Neutrophil (primary cell): Measurements from ENCODE around the gene DOC2B.
"Not testable (repeated sequence)": the region's sequence is repeated elsewhere in the genome, so short reads cannot be mapped to it uniquely, and the experiment has no call there.

Experiments used
- H3K27ac ChIP-seq: fragments of 200-600 bp; sonication (generic); 2 replicates; pipeline ENCODE4 v1.5.1; 2016; ENCODE audit warnings: mild to moderate bottlenecking, moderate library complexity
- H3K27me3 ChIP-seq: fragments of 200-600 bp; sonication (generic); 2 replicates; pipeline ENCODE4 v1.6.0; 2016; ENCODE audit warnings: mild to moderate bottlenecking
- H3K36me3 ChIP-seq: fragments of 200-600 bp; sonication (generic); 2 replicates; pipeline ENCODE4 v1.5.1; 2017
- H3K4me1 ChIP-seq, 2 experiments: fragments of 200-600 bp in 1 of 2; sonication (generic) in 1 of 2; 1 replicate in 1 of 2; 2 replicates in 1 of 2; pipeline versions ENCODE4 v1.5.1 to v1.6.1; 2013 to 2016; ENCODE audit warnings: low read depth in 1 of 2, low read length in 1 of 2, mild to moderate bottlenecking in 1 of 2, moderate library complexity in 1 of 2; ENCODE audit not compliant: control insufficient read depth in 1 of 2, insufficient read depth in 1 of 2
- H3K4me3 ChIP-seq, 2 experiments: fragments of 200-600 bp in 1 of 2; sonication (generic) in 1 of 2; 1 replicate in 1 of 2; 2 replicates in 1 of 2; pipeline ENCODE4 v1.5.1; 2013 to 2016; ENCODE audit warnings: low read depth in 1 of 2, low read length in 1 of 2, mild to moderate bottlenecking in 1 of 2, moderate library complexity in 1 of 2
- H3K9me3 ChIP-seq: fragments of 200-600 bp; sonication (generic); 2 replicates; pipeline ENCODE4 v1.5.1; 2016
- TF ChIP-seq, protein P1 (sequence below): fragments of 200-600 bp; sonication (generic); IDR thresholded peaks from 2 replicates; pipeline ENCODE4 v1.5.1; 2016; ENCODE audit warnings: antibody characterized with exemption

Gene DOC2B

GRCh38 chr17:200586-200985 lies 19.1 kb upstream of the DOC2B start:
- H3K36me3 ChIP-seq: no peaks in the 10 kb centered on the region
- TF ChIP-seq, protein P1, sequence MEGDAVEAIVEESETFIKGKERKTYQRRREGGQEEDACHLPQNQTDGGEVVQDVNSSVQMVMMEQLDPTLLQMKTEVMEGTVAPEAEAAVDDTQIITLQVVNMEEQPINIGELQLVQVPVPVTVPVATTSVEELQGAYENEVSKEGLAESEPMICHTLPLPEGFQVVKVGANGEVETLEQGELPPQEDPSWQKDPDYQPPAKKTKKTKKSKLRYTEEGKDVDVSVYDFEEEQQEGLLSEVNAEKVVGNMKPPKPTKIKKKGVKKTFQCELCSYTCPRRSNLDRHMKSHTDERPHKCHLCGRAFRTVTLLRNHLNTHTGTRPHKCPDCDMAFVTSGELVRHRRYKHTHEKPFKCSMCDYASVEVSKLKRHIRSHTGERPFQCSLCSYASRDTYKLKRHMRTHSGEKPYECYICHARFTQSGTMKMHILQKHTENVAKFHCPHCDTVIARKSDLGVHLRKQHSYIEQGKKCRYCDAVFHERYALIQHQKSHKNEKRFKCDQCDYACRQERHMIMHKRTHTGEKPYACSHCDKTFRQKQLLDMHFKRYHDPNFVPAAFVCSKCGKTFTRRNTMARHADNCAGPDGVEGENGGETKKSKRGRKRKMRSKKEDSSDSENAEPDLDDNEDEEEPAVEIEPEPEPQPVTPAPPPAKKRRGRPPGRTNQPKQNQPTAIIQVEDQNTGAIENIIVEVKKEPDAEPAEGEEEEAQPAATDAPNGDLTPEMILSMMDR: no peak
- H3K4me3 ChIP-seq: no peak overlapping the region
- H3K27me3 ChIP-seq: peaks cover 26% of the 10 kb centered on the region
- H3K4me1 ChIP-seq: no peaks in the 10 kb centered on the region
- H3K27ac ChIP-seq: no peak overlapping the region
- H3K9me3 ChIP-seq: no peaks in the 10 kb centered on the region

- no peaks in the 10 kb centered on the region for H3K9me3 ChIP-seq
- no peak overlapping the region for H3K4me3 ChIP-seq
- peaks cover 21% of the 10 kb centered on the region for H3K27me3 ChIP-seq
- TF ChIP-seq, protein P1: no peak
- H3K4me1 ChIP-seq: no peaks in the 10 kb centered on the region
- no peak overlapping the region for H3K27ac ChIP-seq
- no peaks in the 10 kb centered on the region for H3K36me3 ChIP-seq
Observed at GRCh38 chr17:199806-200545, 18.5 kb upstream of the DOC2B start.

GRCh38 chr17:199191-199604 lies 17.7 kb upstream of the DOC2B start:
- Histone ChIP-seq H3K36me3 (no peaks in the 10 kb centered on the region), H3K27ac (no peak overlapping the region), H3K4me3 (no peak overlapping the region), H3K27me3 (peaks cover 17% of the 10 kb centered on the region), H3K9me3 (no peaks in the 10 kb centered on the region), H3K4me1 (no peaks in the 10 kb centered on the region)
- TF ChIP-seq, protein P1: no peak

GRCh38 chr17:198225-198624 lies 16.8 kb upstream of the DOC2B start:
- H3K36me3 ChIP-seq: not testable (repeated sequence)

DNA sequence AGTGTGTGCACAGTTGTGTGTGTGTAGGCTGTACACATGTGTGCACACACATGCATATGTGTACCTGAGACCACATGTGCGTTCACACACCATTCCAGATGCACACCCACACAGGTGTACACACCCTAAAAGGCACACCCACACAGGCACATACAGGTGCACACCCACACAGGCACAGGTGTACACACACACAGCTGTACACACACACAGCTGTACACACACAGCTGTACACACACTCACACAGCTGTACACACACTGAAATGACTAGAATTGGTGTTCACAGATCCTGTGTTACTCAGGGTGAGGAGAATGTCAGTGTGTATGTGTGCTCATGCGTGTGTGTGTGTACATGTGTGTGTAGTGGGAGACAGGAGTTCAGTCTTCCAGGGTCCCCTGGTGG lies 15.9 kb upstream of the DOC2B start:
- no peaks in the 10 kb centered on the region for H3K36me3 ChIP-seq
- H3K9me3 ChIP-seq: no peaks in the 10 kb centered on the region
- no peak overlapping the region for H3K4me3 ChIP-seq
- TF ChIP-seq, protein P1: no peak
- H3K27ac ChIP-seq: no peak overlapping the region
- H3K4me1 ChIP-seq: no peaks in the 10 kb centered on the region
- H3K27me3 ChIP-seq: peaks cover 17% of the 10 kb centered on the region

More at GRCh38 chr17:198225-198624, 16.8 kb upstream of the DOC2B start:
- not testable (repeated sequence) for H3K4me1 ChIP-seq, H3K9me3 ChIP-seq, H3K27ac ChIP-seq, H3K4me3 ChIP-seq
- H3K27me3 ChIP-seq: peaks cover 17% of the 10 kb centered on the region

DNA sequence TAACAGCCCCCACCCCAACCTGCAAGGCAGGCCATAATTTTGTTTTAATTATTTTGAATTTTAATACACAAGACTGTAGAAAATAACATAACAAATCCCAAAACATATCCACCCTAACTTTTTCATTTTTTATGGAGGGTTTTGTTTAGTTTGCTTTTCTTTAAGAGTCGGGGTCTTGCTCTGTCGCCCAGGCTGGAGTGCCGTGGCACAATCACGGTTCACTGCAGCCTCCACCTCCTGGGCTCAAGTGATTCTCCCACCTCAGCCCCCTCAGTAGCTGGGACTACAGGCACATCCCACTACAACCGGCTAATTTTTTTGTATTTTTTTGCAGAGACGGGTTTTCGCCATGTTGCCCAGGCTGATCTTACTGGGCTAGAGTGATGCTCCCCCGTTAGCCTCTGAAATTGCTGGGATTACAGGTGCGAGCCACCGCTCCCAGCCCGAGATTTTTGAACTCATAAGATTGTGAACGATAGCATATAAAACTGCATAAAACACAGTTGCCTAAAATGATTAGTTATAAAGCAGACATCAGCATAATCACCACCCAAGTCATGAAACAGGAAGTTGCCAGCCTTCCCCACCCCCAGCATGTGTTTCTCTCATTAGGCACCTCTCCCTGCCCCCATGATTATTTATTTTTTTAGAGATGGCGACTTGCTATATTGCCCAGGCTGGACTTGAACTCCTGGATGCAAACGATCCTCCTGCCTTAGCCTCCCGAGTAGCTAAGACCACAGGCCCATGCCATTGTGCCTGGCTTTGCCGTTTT lies 13.6 kb upstream of the DOC2B start:
- peaks cover 16% of the 10 kb centered on the region for H3K27me3 ChIP-seq
- H3K4me3 ChIP-seq: no peak overlapping the region
- no peaks in the 10 kb centered on the region for H3K4me1 ChIP-seq
- TF ChIP-seq, protein P1: no peak
- no peaks in the 10 kb centered on the region for H3K36me3 ChIP-seq
- no peak overlapping the region for H3K27ac ChIP-seq
- H3K9me3 ChIP-seq: no peaks in the 10 kb centered on the region
